Psoas muscle (tissue), 8 donors: ENCODE measurements around the gene PARP8. TPM values are rescaled to one million over a fixed set of nuclear protein-coding genes. Genes with fewer than 3 reads are reported as not detected.

Source experiments
- ATAC-seq, 4 donors: fragments of 200-7000 bp; cut with Tn5 transposase; one replicate each; pipeline ENCODE4 v1.9.1; 2020; ENCODE audit warnings: moderate library complexity in 3 of 4, mild to moderate bottlenecking in 2 of 4
- DNase-seq, 2 donors: peaks; one replicate each; pipeline ENCODE4 v3.0.0-alpha.2; 2020
- H3K27ac ChIP-seq: fragments of 200-600 bp; one replicate; pipeline ENCODE4 v1.8.0; 2022
- H3K27me3 ChIP-seq, 3 donors: fragments of 200-600 bp in 1 of 3; one replicate each; pipeline versions ENCODE4 v1.6.1 to v1.8.0; 2013 to 2022; ENCODE audit warnings: low read length in 2 of 3, mild to moderate bottlenecking in 2 of 3, moderate library complexity in 1 of 3; ENCODE audit not compliant: insufficient read depth in 3 of 3
- H3K36me3 ChIP-seq, 2 donors: fragments of 200-600 bp in 1 of 2; one replicate each; pipeline versions ENCODE4 v1.6.1 to v1.8.0; 2013 to 2022; ENCODE audit warnings: low read depth in 1 of 2, mild to moderate bottlenecking in 1 of 2, moderate library complexity in 1 of 2; ENCODE audit not compliant: insufficient read depth in 1 of 2
- H3K4me1 ChIP-seq: fragments of 200-600 bp; one replicate; pipeline ENCODE4 v1.8.0; 2022
- H3K4me3 ChIP-seq: fragments of 200-600 bp; one replicate; pipeline ENCODE4 v1.8.0; 2022; ENCODE audit warnings: mild to moderate bottlenecking
- H3K9me3 ChIP-seq: fragments of 200-600 bp; one replicate; pipeline ENCODE4 v1.8.0; 2022
- WGBS, 3 donors: extraction: QIAGEN DNeasy Blood & Tissue Kit; methylation state at CpG; one replicate each; pipeline versions ENCODE4 v1.1.6 to v1.1.7; 2013; 5-methylcytosine and 5-hydroxymethylcytosine counted together
- intact Hi-C, 2 donors: fragments of 100-400 bp; cut with DNase I; formaldehyde crosslinking; loops; one replicate each; pipeline versions ENCODE4 v1.11.0 to v1.14.2; 2022
- polyA plus RNA-seq, 3 donors: library from polyadenylated mRNA; stranded (reverse); fragments of 200-250 nt; gene quantifications; one replicate each; pipeline ENCODE4 v1.2.3, GENCODE V29; 2013
- total RNA-seq, 4 donors: library from RNA; stranded (reverse); fragmentation: NEBNext Ultra II Directional in 2 of 4; extraction: Animal tissue kit (Norgen Biotek cat#: 25700) in 2 of 4; gene quantifications; one replicate each; pipeline versions ENCODE4 v1.2.1 to v1.2.4, GENCODE V29; 2021 to 2023
- TF ChIP-seq, protein P1 (sequence below): fragments of 200-600 bp; IDR thresholded peaks from one replicate; pipeline ENCODE4 v1.8.0; 2022; ENCODE audit warnings: antibody characterized with exemption
- donor health status: healthy with polysubstance abuse.
- donor health status: DM: no; HTN: no; CAD: no; lungs with moderate emphysema.
- donor health status: Bipolar disorder and iron deficiency.
- donor health status: healthy.
- donor health status: DM: yes; HTN: yes; CAD: no.
- donor health status: DM: no; HTN: no; CAD: no.
- donor health status: DM: no; HTN: no; CAD: no.
- donor health status: DM: yes; HTN: yes; CAD: no.

Gene PARP8
- total and polyA plus RNA-seq, 7 donors = 0.52 to 4.7 (median 1.5) TPM

DNA sequence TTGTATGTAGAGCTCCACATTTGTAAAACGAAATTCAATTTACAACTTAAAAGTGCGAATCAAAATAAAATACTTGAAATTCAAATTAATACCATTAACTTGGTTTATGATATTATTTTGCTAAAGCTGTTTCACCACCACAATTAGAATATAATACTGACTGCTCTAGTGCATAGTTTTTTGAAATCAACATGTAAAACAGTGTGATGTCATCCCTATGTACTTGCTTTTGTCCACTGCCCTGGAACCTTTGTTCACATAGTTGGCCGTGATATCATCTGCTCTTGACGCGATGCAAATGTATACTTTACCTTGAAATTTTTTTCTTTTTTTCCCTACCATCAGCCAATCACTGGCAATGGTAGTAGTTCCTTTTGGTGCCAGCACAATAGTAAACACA is 125.4 kb downstream of the PARP8 start:
- no peak for DNase-seq
- H3K36me3 ChIP-seq = peaks cover 0 to 5% of the 10 kb centered on the region in 2 donors
- H3K27ac ChIP-seq = no peak overlapping the region
- no peak for ATAC-seq
- no peaks in the 10 kb centered on the region for H3K27me3 ChIP-seq
- no peak overlapping the region for H3K4me3 ChIP-seq
- H3K4me1 ChIP-seq = no peaks in the 10 kb centered on the region
- WGBS, 3 donors = 96 to 98% (median 97%) methylated on average over 5 of the region's 5 CpGs
- TF ChIP-seq, protein P1, sequence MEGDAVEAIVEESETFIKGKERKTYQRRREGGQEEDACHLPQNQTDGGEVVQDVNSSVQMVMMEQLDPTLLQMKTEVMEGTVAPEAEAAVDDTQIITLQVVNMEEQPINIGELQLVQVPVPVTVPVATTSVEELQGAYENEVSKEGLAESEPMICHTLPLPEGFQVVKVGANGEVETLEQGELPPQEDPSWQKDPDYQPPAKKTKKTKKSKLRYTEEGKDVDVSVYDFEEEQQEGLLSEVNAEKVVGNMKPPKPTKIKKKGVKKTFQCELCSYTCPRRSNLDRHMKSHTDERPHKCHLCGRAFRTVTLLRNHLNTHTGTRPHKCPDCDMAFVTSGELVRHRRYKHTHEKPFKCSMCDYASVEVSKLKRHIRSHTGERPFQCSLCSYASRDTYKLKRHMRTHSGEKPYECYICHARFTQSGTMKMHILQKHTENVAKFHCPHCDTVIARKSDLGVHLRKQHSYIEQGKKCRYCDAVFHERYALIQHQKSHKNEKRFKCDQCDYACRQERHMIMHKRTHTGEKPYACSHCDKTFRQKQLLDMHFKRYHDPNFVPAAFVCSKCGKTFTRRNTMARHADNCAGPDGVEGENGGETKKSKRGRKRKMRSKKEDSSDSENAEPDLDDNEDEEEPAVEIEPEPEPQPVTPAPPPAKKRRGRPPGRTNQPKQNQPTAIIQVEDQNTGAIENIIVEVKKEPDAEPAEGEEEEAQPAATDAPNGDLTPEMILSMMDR = no peak
- intact Hi-C loops = no loop called here
- H3K9me3 ChIP-seq = no peaks in the 10 kb centered on the region

DNA sequence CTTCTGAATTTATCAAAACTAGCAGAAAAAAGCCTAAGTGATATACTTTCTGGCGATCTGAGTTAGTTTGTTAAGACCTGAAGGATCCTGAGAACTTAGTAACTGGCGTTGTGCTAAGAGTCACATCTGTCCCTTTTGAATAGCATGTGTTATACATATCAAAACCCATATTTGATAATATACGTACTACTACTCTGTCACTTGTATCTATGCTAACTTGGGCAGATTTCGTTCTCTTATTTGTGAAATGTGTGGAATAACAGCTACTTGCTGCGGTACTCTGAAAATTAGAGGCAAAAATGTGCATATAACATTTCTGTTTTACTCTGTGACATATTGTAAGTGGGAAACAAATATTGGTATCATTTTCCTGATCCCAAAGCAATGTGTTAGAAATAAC is 126.4 kb downstream of the PARP8 start:
- 96 to 99% (median 97%) methylated on average over 5 of the region's 5 CpGs for WGBS, 3 donors
- Histone ChIP-seq H3K27me3 (no peaks in the 10 kb centered on the region), H3K4me3 (no peak overlapping the region), H3K27ac (no peak overlapping the region), H3K4me1 (no peaks in the 10 kb centered on the region), H3K36me3 (peaks cover 0 to 5% of the 10 kb centered on the region in 2 donors), H3K9me3 (no peaks in the 10 kb centered on the region)
- TF ChIP-seq, protein P1 = no peak
- no peak for ATAC-seq
- no peak for DNase-seq
- intact Hi-C loops = no loop called here

DNA sequence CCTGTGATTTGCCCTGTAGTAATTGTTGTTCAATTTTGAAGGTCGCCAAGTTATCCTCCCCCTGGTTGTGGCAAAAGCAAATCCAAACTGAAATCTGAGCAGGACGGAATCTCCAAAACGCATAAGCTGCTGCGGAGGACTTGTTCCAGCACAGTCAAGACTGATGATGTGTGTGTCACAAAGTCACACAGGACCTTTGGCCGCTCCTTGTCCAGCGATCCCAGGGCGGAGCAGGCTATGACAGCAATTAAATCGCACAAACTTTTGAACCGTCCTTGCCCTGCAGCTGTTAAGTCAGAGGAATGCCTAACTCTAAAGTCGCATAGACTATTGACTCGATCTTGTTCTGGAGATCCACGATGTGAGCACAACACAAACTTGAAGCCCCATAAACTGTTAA is 128.4 kb downstream of the PARP8 start:
- 84 to 90% (median 89%) methylated on average over 12 of the region's 12 CpGs for WGBS, 3 donors
- peaks cover 0 to 5% of the 10 kb centered on the region in 2 donors for H3K36me3 ChIP-seq
- no peak for ATAC-seq
- H3K4me3 ChIP-seq = no peak overlapping the region
- no peaks in the 10 kb centered on the region for H3K27me3 ChIP-seq
- H3K4me1 ChIP-seq = no peaks in the 10 kb centered on the region
- no peak for DNase-seq
- TF ChIP-seq, protein P1 = no peak
- no peak overlapping the region for H3K27ac ChIP-seq
- no peaks in the 10 kb centered on the region for H3K9me3 ChIP-seq
- intact Hi-C loops = no loop called here

DNA sequence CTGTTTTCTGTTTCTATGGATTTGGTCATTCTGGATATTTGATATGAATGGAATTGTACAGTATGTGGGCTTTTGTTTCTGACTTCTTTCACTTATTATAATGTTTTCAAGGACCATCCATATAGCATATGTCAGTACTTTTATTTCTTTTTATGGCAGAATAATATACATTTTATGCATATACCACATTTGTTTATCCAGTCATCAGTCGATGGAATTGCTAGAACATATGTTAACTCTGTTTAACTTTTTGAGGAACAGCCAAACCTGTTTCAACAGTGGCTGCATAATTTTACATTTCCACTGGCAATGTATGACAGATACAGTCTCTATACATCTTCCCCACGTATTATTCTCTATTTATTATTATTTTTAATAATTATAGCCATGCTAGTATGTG is 131.6 kb downstream of the PARP8 start:
- Histone ChIP-seq H3K9me3 (peaks cover 2% of the 10 kb centered on the region), H3K27me3 (no peaks in the 10 kb centered on the region), H3K36me3 (peaks cover 0 to 5% of the 10 kb centered on the region in 2 donors), H3K4me3 (no peak overlapping the region), H3K27ac (no peak overlapping the region), H3K4me1 (no peaks in the 10 kb centered on the region)
- WGBS, 3 donors = 82 to 87% (median 84%) methylated on average over 2 of the region's 2 CpGs
- ATAC-seq (no peak), DNase-seq (no peak)
- TF ChIP-seq, protein P1 = no peak
- intact Hi-C loops = no loop called here

DNA sequence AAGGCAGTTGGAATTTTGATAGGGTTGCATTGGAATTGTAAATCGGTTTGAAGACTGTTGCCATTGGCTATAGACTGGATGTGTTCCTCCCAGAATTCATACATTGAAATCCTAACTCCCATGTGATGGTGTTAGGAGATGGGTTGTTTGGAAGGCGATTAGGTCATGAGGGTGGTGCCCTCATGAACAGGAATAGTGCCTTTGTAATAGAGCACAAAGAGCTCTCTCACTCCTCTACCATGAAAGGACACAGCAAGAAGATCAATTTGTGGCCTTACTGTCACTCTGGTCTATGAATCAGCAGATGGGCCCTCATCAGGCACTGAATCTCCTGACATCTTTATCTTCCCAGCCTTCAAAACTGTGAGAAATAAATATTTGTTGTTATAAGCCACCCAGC is 133.2 kb downstream of the PARP8 start:
- no peak overlapping the region for H3K27ac ChIP-seq
- H3K27me3 ChIP-seq = no peaks in the 10 kb centered on the region
- WGBS, 3 donors = 89 to 98% (median 94%) methylated on average over 2 of the region's 2 CpGs
- intact Hi-C loops = no loop called here
- ATAC-seq (no peak), DNase-seq (no peak)
- peaks cover 5% of the 10 kb centered on the region for H3K9me3 ChIP-seq
- TF ChIP-seq, protein P1 = no peak
- H3K36me3 ChIP-seq = peaks cover 0 to 5% of the 10 kb centered on the region in 2 donors
- H3K4me1 ChIP-seq = no peaks in the 10 kb centered on the region
- no peak overlapping the region for H3K4me3 ChIP-seq
